Smooth muscle cell of the brain vasculature (primary cell): ENCODE measurements around the gene FNDC3B.
A peak's percentile ranks its signal among the peaks of the same experiment; 100 is the strongest.

Experiments
- DNase-seq: peaks from one replicate; pipeline ENCODE4 v3.0.0-alpha.2; 2012; ENCODE audit warnings: low read depth, low spot score

The FNDC3B gene

GRCh38 chr3:172187511-172187910 is 148.1 kb downstream of the FNDC3B start:
- no peak for DNase-seq

GRCh38 chr3:172188511-172188910 is 149.1 kb downstream of the FNDC3B start:
- DNase-seq = no peak

- no peak for DNase-seq
Observed at GRCh38 chr3:172189213-172189612, 149.8 kb downstream of the FNDC3B start.

- no peak for DNase-seq
Observed at GRCh38 chr3:172189987-172190603, 150.7 kb downstream of the FNDC3B start.

GRCh38 chr3:172190980-172191379 is 151.6 kb downstream of the FNDC3B start:
- no peak for DNase-seq

- DNase-seq = no peak
Observed at GRCh38 chr3:172191629-172192028, 152.3 kb downstream of the FNDC3B start.

- DNase-seq = no peak
Observed at GRCh38 chr3:172192830-172193415, 153.5 kb downstream of the FNDC3B start.

GRCh38 chr3:172193436-172193835 is 154.1 kb downstream of the FNDC3B start:
- no peak for DNase-seq

- DNase-seq = no peak
Observed at GRCh38 chr3:172194702-172195406, 155.5 kb downstream of the FNDC3B start.

- no peak for DNase-seq
Observed at GRCh38 chr3:172195407-172195754, 156.0 kb downstream of the FNDC3B start.

- no peak for DNase-seq
Observed at GRCh38 chr3:172197344-172197743, 158.0 kb downstream of the FNDC3B start.

- no peak for DNase-seq
Observed at GRCh38 chr3:172198428-172198827, 159.1 kb downstream of the FNDC3B start.

GRCh38 chr3:172199850-172200369 is 160.5 kb downstream of the FNDC3B start:
- no peak for DNase-seq

- peak; percentile 85 for DNase-seq
Observed at GRCh38 chr3:172201136-172201869, 161.9 kb downstream of the FNDC3B start.

GRCh38 chr3:172201870-172202236 is 162.5 kb downstream of the FNDC3B start:
- no peak for DNase-seq

GRCh38 chr3:172202797-172203196 is 163.4 kb downstream of the FNDC3B start:
- DNase-seq = no peak

- DNase-seq = no peak
Observed at GRCh38 chr3:172203522-172204258, 164.3 kb downstream of the FNDC3B start.

GRCh38 chr3:172204716-172205115 is 165.3 kb downstream of the FNDC3B start:
- no peak for DNase-seq

GRCh38 chr3:172208586-172209332 is 169.4 kb downstream of the FNDC3B start:
- no peak for DNase-seq

GRCh38 chr3:172209333-172210321 is 170.2 kb downstream of the FNDC3B start:
- DNase-seq = no peak
